Endodermal cell (in vitro differentiated cells): ENCODE results near the gene TAS2R13. TPM values are rescaled to one million over a fixed set of nuclear protein-coding genes. Genes with fewer than 3 reads are reported as not detected.

Source experiments
- DNase-seq: peaks from one replicate; pipeline ENCODE4 v3.0.0-alpha.2; 2017
- H3K27ac ChIP-seq: 2 replicates; pipeline ENCODE4 v1.5.1; 2013; ENCODE audit warnings: mild to moderate bottlenecking, low read depth, low read length, moderate library complexity
- H3K27me3 ChIP-seq: 2 replicates; pipeline ENCODE4 v1.6.1; 2013; ENCODE audit warnings: mild to moderate bottlenecking, low read length, moderate library complexity; ENCODE audit not compliant: insufficient read depth, control insufficient read depth, poor library complexity, severe bottlenecking
- H3K36me3 ChIP-seq: 2 replicates; pipeline ENCODE4 v1.7.0; 2013; ENCODE audit warnings: mild to moderate bottlenecking, low read length, moderate library complexity; ENCODE audit not compliant: control insufficient read depth, insufficient read depth
- H3K4me1 ChIP-seq: one replicate; pipeline ENCODE4 v1.7.0; 2013; ENCODE audit warnings: low read length; ENCODE audit not compliant: control insufficient read depth, insufficient read depth
- H3K4me3 ChIP-seq: 2 replicates; pipeline ENCODE4 v1.5.1; 2013; ENCODE audit warnings: mild to moderate bottlenecking, low read length, moderate library complexity
- H3K9ac ChIP-seq: 2 replicates; pipeline ENCODE4 v1.6.1; 2013; ENCODE audit warnings: mild to moderate bottlenecking, low read length, moderate library complexity; ENCODE audit not compliant: poor library complexity, severe bottlenecking; ENCODE audit errors: extremely low read depth
- H3K9me3 ChIP-seq: 2 replicates; pipeline ENCODE4 v1.6.1; 2013; ENCODE audit warnings: mild to moderate bottlenecking, low read length, moderate library complexity; ENCODE audit not compliant: control insufficient read depth
- H3K27ac Mint-ChIP-seq: 2 replicates; pipeline ENCODE4 v1.8.0; 2020; ENCODE audit warnings: mixed read lengths
- H3K27me3 Mint-ChIP-seq: 2 replicates; pipeline ENCODE4 v1.8.0; 2021; ENCODE audit warnings: mild to moderate bottlenecking, mixed read lengths; ENCODE audit not compliant: insufficient read depth
- H3K36me3 Mint-ChIP-seq: 2 replicates; pipeline ENCODE4 v1.8.0; 2020; ENCODE audit warnings: low read depth, mixed read lengths
- H3K4me1 Mint-ChIP-seq: 2 replicates; pipeline ENCODE4 v1.8.0; 2020; ENCODE audit warnings: mixed read lengths
- H3K4me3 Mint-ChIP-seq: 2 replicates; pipeline ENCODE4 v1.8.0; 2020; ENCODE audit warnings: mild to moderate bottlenecking, moderate library complexity, mixed read lengths
- H3K9me3 Mint-ChIP-seq: 2 replicates; pipeline ENCODE4 v1.8.0; 2020; ENCODE audit warnings: mild to moderate bottlenecking, mixed read lengths
- CTCF ChIP-seq: fragments of 200-600 bp; sonication (generic); conservative IDR thresholded peaks from 2 replicates; pipeline ENCODE4 v1.5.0; 2021; ENCODE audit warnings: antibody characterized with exemption, mild to moderate bottlenecking
- WGBS, 2 experiments: methylation state at CpG; one replicate each; pipeline versions ENCODE4 v1.1.5 to v1.1.7; 2013; ENCODE audit warnings: missing lambda C conversion rate in 2 of 2, mixed read lengths in 1 of 2; ENCODE audit not compliant: insufficient coverage in 1 of 2, insufficient read length in 1 of 2; 5-methylcytosine and 5-hydroxymethylcytosine counted together
- total RNA-seq, 2 donors: library from RNA; stranded (reverse); fragmentation: NEBNext Ultra II Directional in 1 of 2; extraction: Animal tissue kit (Norgen Biotek cat#: 25700) in 1 of 2; gene quantifications; 2 replicates in 1 of 2; 3 replicates in 1 of 2; pipeline ENCODE4 v1.2.1, GENCODE V29; 2021

TAS2R13 gene
- total RNA-seq, 2 donors from 2014 or later, result 1.2 to 5.1 TPM

GRCh38 chr12:10884086-10884725 is 25.2 kb downstream of the TAS2R13 start, which contains the start of gene PRH1:
Gene PRH1 (minus strand): TSS chr12:10884255. CDS start chr12:10884217, 38 bp downstream.
- Histone ChIP-seq H3K27me3 (no peaks in the 10 kb centered on the region), H3K9ac (no peak within 1 kb of the TSS), H3K27ac (no peak within 1 kb of the TSS), H3K9me3 (no peaks in the 10 kb centered on the region), H3K4me3 (no peak within 1 kb of the TSS), H3K4me1 (no peaks in the 10 kb centered on the region), H3K36me3 (no peaks in the 10 kb centered on the region)
- 80 to 96% methylated on average over 4 to 6 of the region's 6 CpGs for WGBS, 2 experiments
- peaks cover 3% of the 10 kb centered on the region for H3K4me1 Mint-ChIP-seq
- H3K4me3 Mint-ChIP-seq, result no peak within 1 kb of the TSS
- DNase-seq, result no peak
- no peak within 1 kb of the TSS for H3K27ac Mint-ChIP-seq
- peaks cover 13% of the 10 kb centered on the region for H3K36me3 Mint-ChIP-seq
- TF ChIP-seq CTCF, result no peak
- H3K9me3 Mint-ChIP-seq, result no peaks in the 10 kb centered on the region
- no peaks in the 10 kb centered on the region for H3K27me3 Mint-ChIP-seq

GRCh38 chr12:10873378-10873777 is 36.0 kb downstream of the TAS2R13 start:
- no peak overlapping the region for H3K4me3 Mint-ChIP-seq
- Histone ChIP-seq H3K9me3 (no peaks in the 10 kb centered on the region), H3K9ac (no peak overlapping the region), H3K36me3 (no peaks in the 10 kb centered on the region), H3K4me1 (no peaks in the 10 kb centered on the region), H3K27me3 (no peaks in the 10 kb centered on the region), H3K27ac (no peak overlapping the region), H3K4me3 (no peak overlapping the region)
- H3K27ac Mint-ChIP-seq, result no peak overlapping the region
- DNase-seq, result no peak
- peaks cover 19% of the 10 kb centered on the region for H3K36me3 Mint-ChIP-seq
- 92 to 100% methylated on average over 1 to 2 of the region's 2 CpGs for WGBS, 2 experiments
- no peaks in the 10 kb centered on the region for H3K9me3 Mint-ChIP-seq
- H3K27me3 Mint-ChIP-seq, result no peaks in the 10 kb centered on the region
- no peak for TF ChIP-seq CTCF
- H3K4me1 Mint-ChIP-seq, result peaks cover 2% of the 10 kb centered on the region

GRCh38 chr12:10867381-10867780 is 42.0 kb downstream of the TAS2R13 start:
- no peak for DNase-seq
- Mint-ChIP-seq H3K9me3 (peaks cover 4% of the 10 kb centered on the region), H3K4me1 (peaks cover 4% of the 10 kb centered on the region), H3K4me3 (no peak overlapping the region), H3K36me3 (peaks cover 8% of the 10 kb centered on the region), H3K27me3 (no peaks in the 10 kb centered on the region), H3K27ac (no peak overlapping the region)
- Histone ChIP-seq H3K27me3 (no peaks in the 10 kb centered on the region), H3K9me3 (peaks cover 2% of the 10 kb centered on the region), H3K9ac (no peak overlapping the region), H3K27ac (no peak overlapping the region), H3K4me1 (no peaks in the 10 kb centered on the region), H3K36me3 (no peaks in the 10 kb centered on the region), H3K4me3 (no peak overlapping the region)
- TF ChIP-seq CTCF, result peak; percentile 65
- 93% methylated on average over 2 of the region's 2 CpGs; no CpG with 5 or more reads in 1 of the 2 experiments for WGBS, 2 experiments
